HepG2 (cell line): ENCODE results near the gene PSMC2. TPM values are rescaled to one million over a fixed set of nuclear protein-coding genes. Genes with fewer than 3 reads are reported as not detected.
A peak's percentile ranks its signal among the peaks of the same experiment; 100 is the strongest.

ENCODE experiments used
- EED ChIP-seq: sonication (generic); formaldehyde crosslinking; IDR thresholded peaks from 2 replicates; pipeline ENCODE4 v1.5.0; 2020; ENCODE audit warnings: mild to moderate bottlenecking, missing genetic modification reagents
- ELF4 ChIP-seq: sonication (generic); formaldehyde crosslinking; IDR thresholded peaks from 2 replicates; pipeline ENCODE4 v1.5.0; 2020; ENCODE audit warnings: missing genetic modification reagents, mild to moderate bottlenecking, moderate library complexity, borderline replicate concordance
- GPN1 ChIP-seq: sonication (generic); formaldehyde crosslinking; IDR thresholded peaks from 2 replicates; pipeline ENCODE4 v1.5.1; 2020; ENCODE audit warnings: missing genetic modification reagents, borderline replicate concordance
- HNRNPH1 ChIP-seq: fragments of 200-400 bp; formaldehyde crosslinking; optimal IDR thresholded peaks from 2 replicates; pipeline ENCODE3; 2017; ENCODE audit warnings: mild to moderate bottlenecking, low read depth, low read length
- NKX3-1 ChIP-seq: sonication (generic); formaldehyde crosslinking; IDR thresholded peaks from 2 replicates; pipeline ENCODE4 v1.5.0; 2020; ENCODE audit warnings: missing genetic modification reagents
- POLR2AphosphoS2 ChIP-seq: IDR thresholded peaks from 2 replicates; pipeline ENCODE4 v1.6.1; 2011; ENCODE audit warnings: low read depth, low read length, improper control_type of control experiment
- RNF219 ChIP-seq: sonication (generic); formaldehyde crosslinking; IDR thresholded peaks from 2 replicates; pipeline ENCODE4 v1.5.0; 2020; ENCODE audit warnings: mild to moderate bottlenecking, missing genetic modification reagents
- ZC3H4 ChIP-seq: sonication (generic); formaldehyde crosslinking; IDR thresholded peaks from 2 replicates; pipeline ENCODE4 v1.4.0; 2020; ENCODE audit warnings: missing genetic modification reagents, borderline replicate concordance
- ZFX ChIP-seq: sonication (generic); formaldehyde crosslinking; IDR thresholded peaks from 2 replicates; pipeline ENCODE4 v1.4.0; 2020; ENCODE audit warnings: mild to moderate bottlenecking, low read depth, missing genetic modification reagents, moderate library complexity
- ZNF280B ChIP-seq: sonication (generic); formaldehyde crosslinking; IDR thresholded peaks from 2 replicates; pipeline ENCODE4 v1.5.0; 2020; ENCODE audit warnings: missing genetic modification reagents, mild to moderate bottlenecking, borderline replicate concordance
- ZNF350 ChIP-seq: sonication (generic); formaldehyde crosslinking; IDR thresholded peaks from 2 replicates; pipeline ENCODE4 v1.4.0; 2020; ENCODE audit warnings: mild to moderate bottlenecking, low read depth, missing genetic modification reagents, borderline replicate concordance
- polyA plus RNA-seq, 8 experiments: library from polyadenylated mRNA; depleted of rRNA in 3 of 8; stranded (reverse) in 7 of 8; unstranded in 1 of 8; fragments of >200 nt; fragmentation: Illumina TruSeq in 4 of 8; extraction: Trizol in 4 of 8; gene quantifications; 2 replicates each; pipeline versions ENCODE4 v1.2.1 to v1.2.3, GENCODE V29; 2011 to 2016; ENCODE audit warnings: low read depth in 4 of 8, missing spikeins in 1 of 8, mixed read lengths in 1 of 8; ENCODE audit not compliant: insufficient read depth in 1 of 8
- total RNA-seq, 5 experiments: library from RNA; depleted of rRNA; stranded (reverse); fragments of >200 nt; fragmentation: Illumina TruSeq; extraction: Trizol; gene quantifications; 2 replicates each; pipeline ENCODE4 v1.2.3, GENCODE V29; 2016; ENCODE audit warnings: low read depth in 1 of 5
- TF ChIP-seq, protein P1 (sequence below): sonication (generic); formaldehyde crosslinking; IDR thresholded peaks from 2 replicates; pipeline ENCODE4 v1.4.0; 2020; ENCODE audit warnings: mild to moderate bottlenecking, missing genetic modification reagents, borderline replicate concordance
- TF ChIP-seq, protein P2 (sequence below): sonication (generic); formaldehyde crosslinking; IDR thresholded peaks from 2 replicates; pipeline ENCODE4 v1.9.0; 2021; ENCODE audit warnings: mild to moderate bottlenecking, missing genetic modification reagents
- TF ChIP-seq, protein P3 (sequence below): sonication (generic); formaldehyde crosslinking; IDR thresholded peaks from 2 replicates; pipeline ENCODE4 v1.8.0; 2022; ENCODE audit warnings: mild to moderate bottlenecking, missing genetic modification reagents, borderline replicate concordance

PSMC2 gene
- total and polyA plus RNA-seq, 2 of the 13 experiments (the other 11 are each of a cell fraction or from before 2014, with no cell fraction given): 89.9 to 181 TPM

DNA sequence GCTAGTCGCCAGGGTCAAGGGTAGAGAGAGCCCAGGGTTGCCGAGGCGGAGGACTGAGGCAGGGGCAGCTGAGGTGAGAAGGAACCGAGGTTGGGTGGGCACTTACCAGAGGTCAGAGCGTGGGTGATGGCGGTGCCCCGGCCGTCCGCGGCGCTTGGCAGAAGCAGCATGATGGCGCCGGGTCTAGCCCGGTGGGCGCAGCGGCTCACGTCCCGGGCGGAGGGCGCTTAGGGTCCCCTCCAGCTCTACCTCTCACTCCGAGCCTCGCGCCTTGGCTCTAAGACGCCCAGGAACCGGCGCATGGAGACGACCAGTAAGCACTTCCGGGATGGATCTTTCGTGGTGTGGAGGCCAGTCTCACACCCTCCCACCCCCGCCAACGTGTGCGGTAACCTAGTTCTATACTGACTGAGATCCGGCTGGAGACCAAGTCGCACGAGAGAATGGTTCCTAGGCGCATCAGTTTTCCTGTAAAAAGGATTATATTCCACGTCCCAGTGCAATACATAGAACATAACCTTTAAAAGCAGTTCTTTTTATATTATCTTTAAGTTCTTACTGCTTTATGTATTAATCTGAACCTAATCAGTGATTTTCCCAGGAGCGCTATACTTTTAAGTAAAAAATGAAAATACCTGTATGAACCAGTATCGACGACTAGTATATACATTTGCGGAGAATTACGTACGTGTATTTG lies 2.8 kb upstream of the PSMC2 start, which contains the start of gene DNAJC2 (continued):
- TF ChIP-seq, protein P1, sequence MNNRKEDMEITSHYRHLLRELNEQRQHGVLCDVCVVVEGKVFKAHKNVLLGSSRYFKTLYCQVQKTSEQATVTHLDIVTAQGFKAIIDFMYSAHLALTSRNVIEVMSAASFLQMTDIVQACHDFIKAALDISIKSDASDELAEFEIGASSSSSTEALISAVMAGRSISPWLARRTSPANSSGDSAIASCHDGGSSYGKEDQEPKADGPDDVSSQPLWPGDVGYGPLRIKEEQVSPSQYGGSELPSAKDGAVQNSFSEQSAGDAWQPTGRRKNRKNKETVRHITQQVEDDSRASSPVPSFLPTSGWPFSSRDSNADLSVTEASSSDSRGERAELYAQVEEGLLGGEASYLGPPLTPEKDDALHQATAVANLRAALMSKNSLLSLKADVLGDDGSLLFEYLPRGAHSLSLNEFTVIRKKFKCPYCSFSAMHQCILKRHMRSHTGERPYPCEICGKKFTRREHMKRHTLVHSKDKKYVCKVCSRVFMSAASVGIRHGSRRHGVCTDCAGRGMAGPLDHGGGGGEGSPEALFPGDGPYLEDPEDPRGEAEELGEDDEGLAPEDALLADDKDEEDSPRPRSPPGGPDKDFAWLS: no peak
- TF ChIP-seq, protein P2, sequence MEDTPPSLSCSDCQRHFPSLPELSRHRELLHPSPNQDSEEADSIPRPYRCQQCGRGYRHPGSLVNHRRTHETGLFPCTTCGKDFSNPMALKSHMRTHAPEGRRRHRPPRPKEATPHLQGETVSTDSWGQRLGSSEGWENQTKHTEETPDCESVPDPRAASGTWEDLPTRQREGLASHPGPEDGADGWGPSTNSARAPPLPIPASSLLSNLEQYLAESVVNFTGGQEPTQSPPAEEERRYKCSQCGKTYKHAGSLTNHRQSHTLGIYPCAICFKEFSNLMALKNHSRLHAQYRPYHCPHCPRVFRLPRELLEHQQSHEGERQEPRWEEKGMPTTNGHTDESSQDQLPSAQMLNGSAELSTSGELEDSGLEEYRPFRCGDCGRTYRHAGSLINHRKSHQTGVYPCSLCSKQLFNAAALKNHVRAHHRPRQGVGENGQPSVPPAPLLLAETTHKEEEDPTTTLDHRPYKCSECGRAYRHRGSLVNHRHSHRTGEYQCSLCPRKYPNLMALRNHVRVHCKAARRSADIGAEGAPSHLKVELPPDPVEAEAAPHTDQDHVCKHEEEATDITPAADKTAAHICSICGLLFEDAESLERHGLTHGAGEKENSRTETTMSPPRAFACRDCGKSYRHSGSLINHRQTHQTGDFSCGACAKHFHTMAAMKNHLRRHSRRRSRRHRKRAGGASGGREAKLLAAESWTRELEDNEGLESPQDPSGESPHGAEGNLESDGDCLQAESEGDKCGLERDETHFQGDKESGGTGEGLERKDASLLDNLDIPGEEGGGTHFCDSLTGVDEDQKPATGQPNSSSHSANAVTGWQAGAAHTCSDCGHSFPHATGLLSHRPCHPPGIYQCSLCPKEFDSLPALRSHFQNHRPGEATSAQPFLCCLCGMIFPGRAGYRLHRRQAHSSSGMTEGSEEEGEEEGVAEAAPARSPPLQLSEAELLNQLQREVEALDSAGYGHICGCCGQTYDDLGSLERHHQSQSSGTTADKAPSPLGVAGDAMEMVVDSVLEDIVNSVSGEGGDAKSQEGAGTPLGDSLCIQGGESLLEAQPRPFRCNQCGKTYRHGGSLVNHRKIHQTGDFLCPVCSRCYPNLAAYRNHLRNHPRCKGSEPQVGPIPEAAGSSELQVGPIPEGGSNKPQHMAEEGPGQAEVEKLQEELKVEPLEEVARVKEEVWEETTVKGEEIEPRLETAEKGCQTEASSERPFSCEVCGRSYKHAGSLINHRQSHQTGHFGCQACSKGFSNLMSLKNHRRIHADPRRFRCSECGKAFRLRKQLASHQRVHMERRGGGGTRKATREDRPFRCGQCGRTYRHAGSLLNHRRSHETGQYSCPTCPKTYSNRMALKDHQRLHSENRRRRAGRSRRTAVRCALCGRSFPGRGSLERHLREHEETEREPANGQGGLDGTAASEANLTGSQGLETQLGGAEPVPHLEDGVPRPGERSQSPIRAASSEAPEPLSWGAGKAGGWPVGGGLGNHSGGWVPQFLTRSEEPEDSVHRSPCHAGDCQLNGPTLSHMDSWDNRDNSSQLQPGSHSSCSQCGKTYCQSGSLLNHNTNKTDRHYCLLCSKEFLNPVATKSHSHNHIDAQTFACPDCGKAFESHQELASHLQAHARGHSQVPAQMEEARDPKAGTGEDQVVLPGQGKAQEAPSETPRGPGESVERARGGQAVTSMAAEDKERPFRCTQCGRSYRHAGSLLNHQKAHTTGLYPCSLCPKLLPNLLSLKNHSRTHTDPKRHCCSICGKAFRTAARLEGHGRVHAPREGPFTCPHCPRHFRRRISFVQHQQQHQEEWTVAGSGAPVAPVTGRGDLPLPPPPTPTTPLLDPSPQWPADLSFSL (CRISPR knock-in tag): no peak
- TF ChIP-seq NKX3-1 (CRISPR knock-in tag): peak; percentile 34; the same call in 1 of the 2 replicates
- TF ChIP-seq RNF219 (CRISPR knock-in tag): no peak; the same call in 1 of the 2 replicates
- TF ChIP-seq POLR2AphosphoS2: no peak
- TF ChIP-seq ZNF350: peak; percentile 75; the same call in 1 of the 2 replicates
- TF ChIP-seq, protein P3, sequence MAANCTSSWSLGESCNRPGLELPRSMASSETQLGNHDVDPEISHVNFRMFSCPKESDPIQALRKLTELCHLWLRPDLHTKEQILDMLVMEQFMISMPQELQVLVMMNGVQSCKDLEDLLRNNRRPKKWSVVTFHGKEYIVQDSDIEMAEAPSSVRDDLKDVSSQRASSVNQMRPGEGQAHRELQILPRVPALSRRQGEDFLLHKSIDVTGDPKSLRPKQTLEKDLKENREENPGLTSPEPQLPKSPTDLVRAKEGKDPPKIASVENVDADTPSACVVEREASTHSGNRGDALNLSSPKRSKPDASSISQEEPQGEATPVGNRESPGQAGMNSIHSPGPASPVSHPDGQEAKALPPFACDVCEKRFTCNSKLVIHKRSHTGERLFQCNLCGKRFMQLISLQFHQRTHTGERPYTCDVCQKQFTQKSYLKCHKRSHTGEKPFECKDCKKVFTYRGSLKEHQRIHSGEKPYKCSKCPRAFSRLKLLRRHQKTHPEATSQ (CRISPR knock-in tag): peak; percentile 23; the same call in 1 of the 2 replicates
- TF ChIP-seq GPN1: no peak
- no peak for TF ChIP-seq ZC3H4 (CRISPR knock-in tag)
- TF ChIP-seq ZNF280B: peak; percentile 79; the same call in 1 of the 2 replicates
- TF ChIP-seq HNRNPH1: no peak
- no peak for TF ChIP-seq EED
- TF ChIP-seq ELF4: peak; percentile 71; the same call in 1 of the 2 replicates
- peak; percentile 91 for TF ChIP-seq ZFX
